GM12874 (cell line): Measurements from ENCODE around the gene SLC66A1.

ENCODE experiments used
- CTCF ChIP-seq: IDR thresholded peaks from 2 replicates; pipeline ENCODE4 v1.5.1; 2011; ENCODE audit warnings: low read depth, mild to moderate bottlenecking, control low read depth, low read length, moderate library complexity; ENCODE audit not compliant: insufficient read depth

The SLC66A1 gene

GRCh38 chr1:19372602-19373001 lies 60.5 kb downstream of the SLC66A1 start:
- no peak for TF ChIP-seq CTCF

DNA sequence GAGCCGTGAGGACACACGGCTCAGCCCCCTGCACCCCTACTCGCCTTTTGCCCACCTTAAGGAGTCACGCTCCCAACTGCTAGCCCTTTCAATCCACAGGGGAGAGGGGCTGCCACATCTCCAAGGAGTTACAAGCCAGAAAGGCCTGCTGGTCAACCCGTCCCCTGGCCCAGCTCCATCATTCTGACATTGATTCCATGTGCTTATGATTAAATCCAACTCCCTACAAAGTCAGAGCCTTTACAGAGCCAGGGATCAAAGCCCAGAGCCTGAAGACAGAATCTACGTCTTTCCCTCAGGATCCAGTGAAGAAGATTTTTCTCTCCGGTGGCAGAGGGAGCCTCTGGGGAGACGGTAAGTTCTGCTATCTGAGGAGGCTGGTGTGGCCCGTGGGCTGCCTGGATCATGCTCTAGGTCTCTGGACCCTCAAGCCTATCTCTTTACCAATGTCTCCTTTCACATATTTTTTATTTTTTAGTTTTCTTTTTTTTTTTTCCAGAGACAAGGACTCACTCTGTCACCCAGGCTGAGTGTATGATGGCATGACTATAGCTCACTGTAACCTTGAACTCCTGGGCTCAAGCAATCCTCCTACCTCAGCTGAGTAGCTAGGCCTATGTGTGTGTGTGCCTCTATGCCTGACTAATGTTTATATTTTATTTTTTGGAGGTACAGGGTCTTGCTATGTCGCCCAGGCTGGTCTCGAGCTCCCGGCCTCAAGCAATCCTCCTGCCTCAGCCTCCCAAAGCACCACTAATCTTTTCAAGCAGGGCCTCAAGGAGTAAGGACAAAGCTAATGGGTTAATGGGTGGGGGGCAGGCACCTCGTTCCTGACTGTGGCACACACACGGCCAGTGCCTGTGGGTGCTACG lies 61.3 kb downstream of the SLC66A1 start:
- no peak for TF ChIP-seq CTCF

GRCh38 chr1:19374083-19374801 lies 62.1 kb downstream of the SLC66A1 start:
- TF ChIP-seq CTCF = peak; percentile 41

DNA sequence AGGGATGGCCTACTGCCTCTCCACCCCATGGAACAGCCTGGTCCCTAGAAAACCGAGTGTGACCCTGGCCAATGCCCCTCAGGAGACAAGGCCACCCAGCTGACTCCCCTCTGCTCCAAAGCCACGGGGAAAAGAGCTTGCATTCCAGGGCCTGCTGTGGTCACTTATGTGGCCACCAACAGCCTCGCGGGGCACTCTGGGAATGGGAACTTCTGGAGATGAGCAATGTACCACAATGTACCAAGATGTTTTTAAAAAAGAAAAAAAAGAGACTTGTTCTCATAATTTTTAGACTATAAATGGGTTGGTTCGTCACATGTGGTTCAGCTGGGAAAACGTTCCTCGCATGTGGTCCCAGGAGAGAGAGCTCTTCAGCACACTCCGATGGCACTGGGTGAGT lies 62.8 kb downstream of the SLC66A1 start:
- TF ChIP-seq CTCF = no peak

DNA sequence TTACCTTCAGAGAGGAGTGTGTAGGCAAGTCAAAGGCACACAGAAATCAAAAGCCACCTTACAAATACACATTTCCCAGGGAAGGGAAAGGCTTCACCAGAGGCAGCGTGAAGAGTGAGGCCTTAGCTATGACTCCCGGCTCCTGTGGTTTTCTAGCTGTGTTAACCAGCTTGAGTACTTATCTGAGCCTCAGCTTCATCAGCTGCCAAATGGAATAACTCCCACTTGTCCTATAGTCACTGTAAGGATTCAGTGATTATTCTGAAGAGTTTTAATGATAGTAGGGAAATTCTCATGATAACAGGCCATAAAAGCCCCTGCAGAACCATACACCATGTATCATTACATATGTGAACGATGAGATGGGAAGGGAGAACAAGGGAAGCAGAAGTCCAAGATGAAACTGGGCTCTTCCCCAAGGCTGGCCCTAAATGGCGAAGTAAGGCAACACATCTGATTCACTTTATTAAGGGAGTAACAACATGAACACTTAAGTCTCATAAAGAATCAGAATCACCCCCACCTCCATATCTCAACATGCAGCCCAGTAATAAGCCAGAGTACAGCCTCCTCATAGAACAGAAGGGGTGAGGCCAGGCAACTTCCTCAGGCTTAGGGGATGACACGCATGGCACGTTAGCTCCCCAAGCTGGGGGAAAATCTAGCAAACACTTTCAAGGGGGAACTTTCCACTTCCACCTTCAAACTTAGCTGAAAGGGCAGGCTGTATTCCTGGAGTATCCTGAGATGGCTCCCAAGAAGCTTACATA lies 63.7 kb downstream of the SLC66A1 start:
- no peak for TF ChIP-seq CTCF

GRCh38 chr1:19376428-19377372 lies 64.6 kb downstream of the SLC66A1 start:
- no peak for TF ChIP-seq CTCF
